ENCODE measurements around the gene ADAMTSL1. TPM values are rescaled to one million over a fixed set of nuclear protein-coding genes. Genes with fewer than 3 reads are reported as not detected.

The ADAMTSL1 gene
- total RNA-seq, 1 experiment from 2014 or later: not detected

DNA sequence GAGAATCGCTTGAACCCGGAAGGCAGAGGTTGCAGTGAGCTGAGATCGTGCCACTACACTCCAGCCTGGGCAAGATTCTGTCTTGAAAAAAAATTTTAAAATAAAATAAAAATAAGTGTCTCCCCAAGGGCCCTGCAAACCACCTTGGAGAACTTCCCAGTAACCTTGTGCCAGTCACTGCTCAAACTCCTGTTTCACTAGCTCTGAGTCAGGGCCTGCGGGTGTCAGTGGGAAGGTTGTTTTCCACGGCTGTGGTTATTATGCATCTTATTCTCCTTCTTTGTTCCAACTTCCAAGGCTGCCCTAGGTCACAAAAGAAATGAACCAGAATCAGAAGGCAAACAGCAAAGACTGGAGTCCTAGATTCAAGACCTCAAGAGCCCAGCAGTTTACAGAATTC lies 246.7 kb downstream of the ADAMTSL1 start:
- intact Hi-C loops (cut with micrococcal nuclease): no loop called here
- RAD21 ChIA-PET (ENCODE audit: low non-redundant PET in 1 of 2, low total read pairs in 2 of 2, uncharacterized antibody in 2 of 2, unreplicated experiment in 2 of 2): no interaction called here

More for the DNA sequence above, 246.7 kb downstream of the ADAMTSL1 start:
- H3K79me2 ChIP-seq (ENCODE audit: insufficient read depth, low read length): no peaks in the 10 kb centered on the region
- no peaks in the 10 kb centered on the region for H3K9me2 ChIP-seq (ENCODE audit: insufficient read depth)
- no peak overlapping the region for H3K4me3 ChIP-seq (replicated peaks in 1 of 2; ENCODE audit: low read depth in 1 of 2, low read length in 2 of 2)
- no peak overlapping the region for H3K27ac ChIP-seq (ENCODE audit: low read depth, low read length)
- no TSS peak for BruUV-seq (replicated peaks)
- no peak overlapping the region for H3K9ac ChIP-seq (ENCODE audit: low read length)
- DNase-seq (ENCODE audit: low read depth, low spot score): no peak
- H4K20me1 ChIP-seq (ENCODE audit: insufficient read depth): no peaks in the 10 kb centered on the region
- ChIA-PET POLR2A (no interaction called here), CTCF (no interaction called here)
- no peak overlapping the region for H2AFZ ChIP-seq (ENCODE audit: low read depth, low read length, poor library complexity, severe bottlenecking)
- no peak for ATAC-seq
- H3K4me2 ChIP-seq (ENCODE audit: low read length): no peak overlapping the region
- no peaks in the 10 kb centered on the region for H3K9me3 ChIP-seq (ENCODE audit: control insufficient read depth in 1 of 2, insufficient read depth in 1 of 2, low read depth in 1 of 2, low read length in 2 of 2)
- peaks cover 7% of the 10 kb centered on the region; the same call in 1 of the 2 replicates for H3K27me3 ChIP-seq (ENCODE audit: insufficient read depth, low read length)
- no peaks in the 10 kb centered on the region for H3K36me3 ChIP-seq (ENCODE audit: control insufficient read depth in 1 of 2, insufficient read depth in 2 of 2, low read length in 2 of 2)
- H3K4me1 ChIP-seq (ENCODE audit: control insufficient read depth in 1 of 2, insufficient read depth in 2 of 2, low read length in 2 of 2): no peaks in the 10 kb centered on the region
- TF ChIP-seq FOSL1 (IDR thresholded peaks at IDR 0.05; ENCODE audit: low read depth) (no peak), YY1 (IDR thresholded peaks at IDR 0.05; ENCODE audit: extremely low read depth, insufficient replicate concordance, low read depth, low read length) (no peak), EZH2phosphoT487 (IDR thresholded peaks at IDR 0.05; ENCODE audit: borderline replicate concordance) (no peak), TCF7L2 (IDR thresholded peaks at IDR 0.05; ENCODE audit: borderline replicate concordance, extremely low read depth, insufficient read depth, insufficient read length) (no peak), ZBTB33 (IDR thresholded peaks at IDR 0.05; ENCODE audit: extremely low read depth, insufficient replicate concordance, low read length) (no peak), POLR2A (IDR thresholded peaks at IDR 0.05; ENCODE audit: borderline replicate concordance, extremely low read depth, insufficient read depth, insufficient read length) (no peak), JUND (IDR thresholded peaks at IDR 0.05) (no peak), SRF (IDR thresholded peaks at IDR 0.05; ENCODE audit: low read depth) (no peak), CBX3 (IDR thresholded peaks at IDR 0.05; ENCODE audit: low read depth) (no peak), CEBPB (IDR thresholded peaks at IDR 0.05; ENCODE audit: low read depth) (no peak)
- TF ChIP-seq, protein P1, sequence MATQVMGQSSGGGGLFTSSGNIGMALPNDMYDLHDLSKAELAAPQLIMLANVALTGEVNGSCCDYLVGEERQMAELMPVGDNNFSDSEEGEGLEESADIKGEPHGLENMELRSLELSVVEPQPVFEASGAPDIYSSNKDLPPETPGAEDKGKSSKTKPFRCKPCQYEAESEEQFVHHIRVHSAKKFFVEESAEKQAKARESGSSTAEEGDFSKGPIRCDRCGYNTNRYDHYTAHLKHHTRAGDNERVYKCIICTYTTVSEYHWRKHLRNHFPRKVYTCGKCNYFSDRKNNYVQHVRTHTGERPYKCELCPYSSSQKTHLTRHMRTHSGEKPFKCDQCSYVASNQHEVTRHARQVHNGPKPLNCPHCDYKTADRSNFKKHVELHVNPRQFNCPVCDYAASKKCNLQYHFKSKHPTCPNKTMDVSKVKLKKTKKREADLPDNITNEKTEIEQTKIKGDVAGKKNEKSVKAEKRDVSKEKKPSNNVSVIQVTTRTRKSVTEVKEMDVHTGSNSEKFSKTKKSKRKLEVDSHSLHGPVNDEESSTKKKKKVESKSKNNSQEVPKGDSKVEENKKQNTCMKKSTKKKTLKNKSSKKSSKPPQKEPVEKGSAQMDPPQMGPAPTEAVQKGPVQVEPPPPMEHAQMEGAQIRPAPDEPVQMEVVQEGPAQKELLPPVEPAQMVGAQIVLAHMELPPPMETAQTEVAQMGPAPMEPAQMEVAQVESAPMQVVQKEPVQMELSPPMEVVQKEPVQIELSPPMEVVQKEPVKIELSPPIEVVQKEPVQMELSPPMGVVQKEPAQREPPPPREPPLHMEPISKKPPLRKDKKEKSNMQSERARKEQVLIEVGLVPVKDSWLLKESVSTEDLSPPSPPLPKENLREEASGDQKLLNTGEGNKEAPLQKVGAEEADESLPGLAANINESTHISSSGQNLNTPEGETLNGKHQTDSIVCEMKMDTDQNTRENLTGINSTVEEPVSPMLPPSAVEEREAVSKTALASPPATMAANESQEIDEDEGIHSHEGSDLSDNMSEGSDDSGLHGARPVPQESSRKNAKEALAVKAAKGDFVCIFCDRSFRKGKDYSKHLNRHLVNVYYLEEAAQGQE (IDR thresholded peaks at IDR 0.05; ENCODE audit: low read depth): no peak
